Left lung (tissue), 10 donors: ENCODE data around the gene DTNA. TPM values are rescaled to one million over a fixed set of nuclear protein-coding genes. Genes with fewer than 3 reads are reported as not detected.

ENCODE experiments used
- ATAC-seq: fragments of 200-7000 bp; cut with Tn5 transposase; one replicate; pipeline ENCODE4 v1.9.1; 2020; ENCODE audit warnings: moderate library complexity
- DNase-seq, 4 donors: peaks; one replicate each; pipeline ENCODE4 v3.0.0-alpha.2; 2013 to 2020
- H3K27ac ChIP-seq, 2 donors: fragments of 200-600 bp; sonication (generic) in 1 of 2; one replicate each; pipeline versions ENCODE4 v1.5.0 to v1.8.0; 2020 to 2021
- H3K27me3 ChIP-seq, 2 donors: fragments of 200-600 bp; sonication (generic) in 1 of 2; one replicate each; pipeline versions ENCODE4 v1.5.0 to v1.8.0; 2020 to 2021
- H3K36me3 ChIP-seq, 2 donors: fragments of 200-600 bp; sonication (generic) in 1 of 2; one replicate each; pipeline versions ENCODE4 v1.5.0 to v1.8.0; 2020 to 2021
- H3K4me1 ChIP-seq, 2 donors: fragments of 200-600 bp; one replicate each; pipeline ENCODE4 v1.8.0; 2021
- H3K4me3 ChIP-seq, 2 donors: fragments of 200-600 bp; sonication (generic) in 1 of 2; one replicate each; pipeline versions ENCODE4 v1.5.0 to v1.8.0; 2020 to 2021; ENCODE audit warnings: mild to moderate bottlenecking in 1 of 2
- H3K9me3 ChIP-seq, 2 donors: fragments of 200-600 bp; sonication (generic) in 1 of 2; one replicate each; pipeline versions ENCODE4 v1.5.0 to v1.8.0; 2020 to 2021
- intact Hi-C, 2 donors: fragments of 100-400 bp; cut with DNase I; formaldehyde crosslinking; loops; one replicate each; pipeline versions ENCODE4 v1.11.2 to v1.14.2; 2022
- polyA plus RNA-seq, 6 donors: library from polyadenylated mRNA; unstranded; fragments of 120-200 nt; gene quantifications; one replicate each; pipeline ENCODE4 v1.2.1, GENCODE V29; 2013; ENCODE audit not compliant: insufficient read length in 6 of 6
- total RNA-seq, 2 donors: library from RNA; stranded (reverse); fragmentation: NEBNext Ultra II Directional; extraction: Animal tissue kit (Norgen Biotek cat#: 25700); gene quantifications; one replicate each; pipeline ENCODE4 v1.2.1, GENCODE V29; 2021
- TF ChIP-seq, protein P1 (sequence below), 2 donors: fragments of 200-600 bp; sonication (generic) in 1 of 2; IDR thresholded peaks; one replicate each; pipeline versions ENCODE4 v1.5.0 to v1.8.0; 2021; ENCODE audit warnings: antibody characterized with exemption in 2 of 2
- donor health status: DM: no; HTN: yes; CAD: no.
- donor health status: DM: no; HTN: no; CAD: no.

Gene DTNA
- total and polyA plus RNA-seq, 8 donors: 3.7 to 13.1 (median 11.2) TPM

DNA sequence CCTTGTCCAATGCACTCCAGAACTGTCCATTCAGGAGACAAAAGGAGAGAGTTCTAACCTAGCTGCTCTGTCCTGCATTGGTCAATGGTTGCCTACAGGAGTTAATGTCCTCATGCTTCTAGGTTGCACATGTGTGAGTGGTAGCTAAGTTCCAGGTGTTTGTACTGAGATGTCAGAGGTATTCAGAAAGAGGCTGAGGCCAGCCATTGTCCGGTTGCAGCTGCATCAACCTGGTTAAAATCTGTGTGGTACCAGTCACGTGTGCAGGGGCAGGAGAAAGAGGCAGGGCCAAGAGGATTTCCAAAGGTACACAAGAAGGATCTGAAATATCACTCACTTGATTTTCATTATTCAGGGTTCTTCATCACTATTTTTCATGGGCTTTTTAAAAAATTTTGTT is 70.8 kb downstream of the DTNA start:
- H3K4me1 ChIP-seq: no peaks in the 10 kb centered on the region
- no peak for ATAC-seq
- no peaks in the 10 kb centered on the region for H3K27me3 ChIP-seq
- no peak overlapping the region for H3K27ac ChIP-seq
- no peak for DNase-seq
- TF ChIP-seq, protein P1, sequence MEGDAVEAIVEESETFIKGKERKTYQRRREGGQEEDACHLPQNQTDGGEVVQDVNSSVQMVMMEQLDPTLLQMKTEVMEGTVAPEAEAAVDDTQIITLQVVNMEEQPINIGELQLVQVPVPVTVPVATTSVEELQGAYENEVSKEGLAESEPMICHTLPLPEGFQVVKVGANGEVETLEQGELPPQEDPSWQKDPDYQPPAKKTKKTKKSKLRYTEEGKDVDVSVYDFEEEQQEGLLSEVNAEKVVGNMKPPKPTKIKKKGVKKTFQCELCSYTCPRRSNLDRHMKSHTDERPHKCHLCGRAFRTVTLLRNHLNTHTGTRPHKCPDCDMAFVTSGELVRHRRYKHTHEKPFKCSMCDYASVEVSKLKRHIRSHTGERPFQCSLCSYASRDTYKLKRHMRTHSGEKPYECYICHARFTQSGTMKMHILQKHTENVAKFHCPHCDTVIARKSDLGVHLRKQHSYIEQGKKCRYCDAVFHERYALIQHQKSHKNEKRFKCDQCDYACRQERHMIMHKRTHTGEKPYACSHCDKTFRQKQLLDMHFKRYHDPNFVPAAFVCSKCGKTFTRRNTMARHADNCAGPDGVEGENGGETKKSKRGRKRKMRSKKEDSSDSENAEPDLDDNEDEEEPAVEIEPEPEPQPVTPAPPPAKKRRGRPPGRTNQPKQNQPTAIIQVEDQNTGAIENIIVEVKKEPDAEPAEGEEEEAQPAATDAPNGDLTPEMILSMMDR (IDR thresholded peaks at IDR 0.05): no peak
- no peak overlapping the region for H3K4me3 ChIP-seq
- H3K36me3 ChIP-seq: no peaks in the 10 kb centered on the region
- H3K9me3 ChIP-seq: no peaks in the 10 kb centered on the region
- intact Hi-C loops: no loop called here

DNA sequence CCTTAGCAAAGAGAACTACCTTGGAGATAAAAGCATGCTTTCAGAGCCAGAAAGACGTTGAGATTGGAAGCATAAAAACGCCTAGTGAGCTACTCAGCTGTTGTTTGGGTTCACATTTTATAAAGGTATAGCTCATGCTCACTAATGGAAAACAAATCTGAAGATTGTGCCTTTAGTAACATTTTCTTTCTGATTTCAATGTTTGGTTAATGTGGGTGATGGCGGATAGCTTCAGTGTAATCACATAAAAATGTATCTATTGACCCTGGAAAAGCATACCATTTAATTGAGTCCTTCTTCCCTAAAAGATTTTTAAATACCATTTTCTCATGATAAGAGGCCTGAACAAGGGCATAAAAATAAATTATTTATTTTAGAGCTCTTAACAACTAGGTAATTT is 73.4 kb downstream of the DTNA start:
- Histone ChIP-seq H3K4me1 (no peaks in the 10 kb centered on the region), H3K36me3 (no peaks in the 10 kb centered on the region), H3K27me3 (no peaks in the 10 kb centered on the region), H3K27ac (no peak overlapping the region), H3K9me3 (no peaks in the 10 kb centered on the region), H3K4me3 (no peak overlapping the region)
- ATAC-seq (no peak), DNase-seq (no peak)
- TF ChIP-seq, protein P1 (IDR thresholded peaks at IDR 0.05): no peak
- intact Hi-C loops: no loop called here

DNA sequence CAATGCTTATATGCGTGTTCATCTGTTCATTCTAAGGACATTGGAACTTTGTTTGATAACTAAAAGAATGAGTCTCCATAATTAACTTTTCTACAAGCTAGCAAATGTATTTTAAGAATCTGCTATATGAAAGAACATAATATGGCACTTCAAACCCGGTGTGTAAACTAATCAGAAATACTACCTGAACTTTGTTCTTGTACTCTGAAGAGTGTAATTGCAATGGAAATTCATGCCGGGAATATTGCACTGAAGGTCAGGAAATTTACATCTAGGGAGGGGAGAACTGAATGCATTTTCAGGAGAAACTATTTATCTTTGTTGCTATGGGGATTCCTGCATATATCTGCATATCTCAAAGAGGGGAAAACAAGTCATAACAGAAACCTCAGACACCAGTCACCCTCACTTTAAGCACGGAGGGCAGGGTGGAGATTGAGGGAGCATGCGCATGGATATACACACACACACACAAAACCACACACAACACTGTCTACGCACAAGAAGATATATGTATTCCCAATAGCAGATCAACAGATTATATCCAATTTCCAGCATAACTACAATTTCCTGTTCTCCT is 76.2 kb downstream of the DTNA start:
- H3K27me3 ChIP-seq: no peaks in the 10 kb centered on the region
- no peaks in the 10 kb centered on the region for H3K36me3 ChIP-seq
- H3K9me3 ChIP-seq: no peaks in the 10 kb centered on the region
- TF ChIP-seq, protein P1 (IDR thresholded peaks at IDR 0.05): no peak
- intact Hi-C loops: no loop called here
- H3K4me3 ChIP-seq: no peak overlapping the region
- no peak overlapping the region for H3K27ac ChIP-seq
- ATAC-seq (no peak), DNase-seq (no peak)
- H3K4me1 ChIP-seq: no peaks in the 10 kb centered on the region

DNA sequence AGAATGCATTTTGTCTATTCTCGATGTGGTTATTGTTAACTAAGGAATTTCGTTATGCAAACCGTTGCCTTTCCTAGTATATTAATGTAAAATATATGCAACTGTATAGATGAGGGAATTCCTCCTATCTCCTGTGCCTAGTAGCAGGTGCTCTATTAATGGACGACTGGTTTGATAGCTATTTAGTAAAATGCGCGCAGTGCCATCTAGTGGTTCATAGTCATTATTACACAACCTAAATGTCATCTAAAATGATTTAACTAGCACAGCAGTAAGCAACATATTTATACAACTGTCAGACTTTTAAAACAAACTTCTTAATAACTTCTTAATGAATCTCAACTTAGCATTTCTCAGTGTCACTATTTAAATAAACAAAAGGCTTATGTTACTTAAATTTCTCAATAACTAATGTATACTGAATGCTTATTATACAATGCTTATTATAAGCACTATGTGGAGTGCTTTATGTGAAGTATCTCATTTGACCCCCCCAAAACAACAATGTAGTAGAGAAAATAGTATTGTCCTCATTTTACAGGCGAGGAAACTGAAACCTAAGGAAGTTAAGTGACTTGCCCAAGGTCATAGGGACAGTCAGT is 77.9 kb downstream of the DTNA start:
- no peak overlapping the region for H3K27ac ChIP-seq
- no peaks in the 10 kb centered on the region for H3K36me3 ChIP-seq
- no peak overlapping the region for H3K4me3 ChIP-seq
- TF ChIP-seq, protein P1 (IDR thresholded peaks at IDR 0.05): peak; percentile 61 to 65
- H3K9me3 ChIP-seq: no peaks in the 10 kb centered on the region
- no peaks in the 10 kb centered on the region for H3K27me3 ChIP-seq
- no peaks in the 10 kb centered on the region for H3K4me1 ChIP-seq
- intact Hi-C loops: no loop called here
- DNase-seq (peak in 2 of 4 donors; percentile 56 to 68), ATAC-seq (peak; percentile 87)

DNA sequence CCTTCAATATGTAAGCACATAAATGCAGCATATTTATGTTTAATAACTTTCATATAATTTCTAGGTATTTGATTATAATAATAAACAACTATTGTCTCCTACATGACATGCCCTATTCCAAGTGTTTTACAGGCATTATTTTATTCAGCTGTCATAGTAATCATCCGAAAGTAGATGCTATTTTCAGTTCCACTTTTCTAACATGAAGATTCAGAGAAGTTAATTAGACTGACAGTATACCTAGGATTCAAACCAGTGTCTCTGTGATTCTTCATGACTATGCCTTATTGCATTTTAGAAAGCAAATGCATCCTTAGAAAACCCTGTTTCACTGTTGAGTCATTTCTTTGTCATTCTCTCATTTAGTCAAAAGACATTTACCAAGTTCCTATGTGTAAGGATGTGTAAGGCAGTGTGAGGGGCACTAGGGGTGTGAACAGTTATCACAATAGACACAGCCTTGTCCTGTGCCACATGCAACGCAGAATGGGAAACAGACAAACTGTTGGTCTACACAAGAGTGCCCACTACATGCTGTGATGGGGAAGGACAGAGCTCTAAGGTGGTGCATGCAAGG is 79.8 kb downstream of the DTNA start:
- intact Hi-C loops: no loop called here
- no peaks in the 10 kb centered on the region for H3K36me3 ChIP-seq
- H3K27ac ChIP-seq: no peak overlapping the region
- DNase-seq: no peak
- TF ChIP-seq, protein P1 (IDR thresholded peaks at IDR 0.05): no peak
- H3K27me3 ChIP-seq: no peaks in the 10 kb centered on the region
- H3K4me3 ChIP-seq: no peak overlapping the region
- no peak for ATAC-seq
- no peaks in the 10 kb centered on the region for H3K9me3 ChIP-seq
- H3K4me1 ChIP-seq: no peaks in the 10 kb centered on the region
